ENCODE results near the gene MDFIC. TPM values are rescaled to one million over a fixed set of nuclear protein-coding genes. Genes with fewer than 3 reads are reported as not detected.

The MDFIC gene
- total and polyA plus RNA-seq, 12 donors: 11.4 to 172 (median 53.4) TPM

DNA sequence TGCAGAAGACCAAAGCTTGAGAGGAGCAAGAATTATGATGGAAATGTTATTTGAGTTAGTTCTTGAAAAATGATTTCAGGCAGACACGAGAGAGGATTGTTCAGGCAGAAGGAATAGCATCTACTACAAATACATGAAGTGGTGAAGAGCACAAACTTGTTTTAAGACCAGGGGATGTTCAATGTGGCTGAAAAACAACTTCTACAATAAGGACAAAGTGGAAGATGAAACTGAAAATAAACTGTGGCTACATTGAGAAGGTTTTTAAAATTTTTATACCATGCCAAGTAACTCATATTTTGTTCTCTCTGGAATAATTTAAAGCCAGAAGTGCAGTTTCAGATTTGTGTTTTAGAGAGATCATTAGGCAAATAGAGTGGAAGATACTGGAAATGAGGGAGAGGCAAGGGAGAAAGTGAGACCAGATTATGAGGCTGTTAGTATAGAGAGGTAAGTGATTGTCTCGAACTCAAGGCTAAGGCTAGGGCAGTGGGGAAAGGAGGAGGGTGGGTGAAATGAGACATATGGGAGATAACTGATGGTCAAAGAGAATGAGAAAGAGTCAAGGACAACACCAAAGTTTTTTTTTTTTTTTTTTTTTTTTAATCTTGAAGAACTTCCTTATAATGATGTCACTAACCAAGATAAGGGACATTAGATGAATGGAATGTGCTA lies 115.4 kb downstream of the MDFIC start:
- H3K4me3 ChIP-seq: no peak overlapping the region
- TF ChIP-seq CTCF (IDR thresholded peaks at IDR 0.05): no peak
- TF ChIP-seq POLR2A (IDR thresholded peaks at IDR 0.05): no peak
- H3K4me1 ChIP-seq (replicated peaks in 1 of 2): peaks cover 0 to 4% of the 10 kb centered on the region in 2 donors
- no peaks in the 10 kb centered on the region for H3K36me3 ChIP-seq (replicated peaks in 1 of 2)
- no peaks in the 10 kb centered on the region for H3K27me3 ChIP-seq
- no peaks in the 10 kb centered on the region for H3K9me3 ChIP-seq (replicated peaks in 1 of 3)
- DNase-seq: no peak
- intact Hi-C loops (cut with DNase I): no loop called here
- 58 to 67% (median 60%) methylated on average over 2 of the region's 2 CpGs for WGBS, 4 donors
- H3K27ac ChIP-seq: no peak overlapping the region

DNA sequence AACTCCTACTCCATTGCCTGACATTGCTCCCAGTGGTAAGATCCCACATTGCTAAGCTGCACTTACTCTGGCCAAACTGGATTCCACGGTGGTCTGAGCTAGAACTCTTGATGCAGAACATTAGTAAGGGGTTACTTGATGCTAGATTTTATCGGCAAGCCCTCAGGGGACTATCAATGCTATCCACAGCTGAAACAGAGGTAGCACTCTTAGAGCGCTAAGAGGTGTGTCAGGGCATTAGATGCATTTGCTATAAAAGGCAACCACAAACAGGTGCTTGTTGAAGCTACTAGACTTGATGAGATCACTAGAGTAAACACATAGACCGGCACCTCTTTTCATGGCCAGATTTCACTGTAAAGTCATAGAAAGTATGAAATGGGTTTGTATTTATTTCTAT lies 116.3 kb downstream of the MDFIC start:
- Histone ChIP-seq H3K4me3 (no peak overlapping the region), H3K27me3 (no peaks in the 10 kb centered on the region), H3K27ac (no peak overlapping the region), H3K4me1 (replicated peaks in 1 of 2) (peaks cover 0 to 4% of the 10 kb centered on the region in 2 donors), H3K36me3 (replicated peaks in 1 of 2) (no peaks in the 10 kb centered on the region), H3K9me3 (replicated peaks in 1 of 3) (no peaks in the 10 kb centered on the region)
- intact Hi-C loops (cut with DNase I): no loop called here
- no peak for TF ChIP-seq CTCF (IDR thresholded peaks at IDR 0.05)
- WGBS, 4 donors: 95 to 98% (median 96%) methylated on average over 4 of the region's 4 CpGs
- no peak for DNase-seq

DNA sequence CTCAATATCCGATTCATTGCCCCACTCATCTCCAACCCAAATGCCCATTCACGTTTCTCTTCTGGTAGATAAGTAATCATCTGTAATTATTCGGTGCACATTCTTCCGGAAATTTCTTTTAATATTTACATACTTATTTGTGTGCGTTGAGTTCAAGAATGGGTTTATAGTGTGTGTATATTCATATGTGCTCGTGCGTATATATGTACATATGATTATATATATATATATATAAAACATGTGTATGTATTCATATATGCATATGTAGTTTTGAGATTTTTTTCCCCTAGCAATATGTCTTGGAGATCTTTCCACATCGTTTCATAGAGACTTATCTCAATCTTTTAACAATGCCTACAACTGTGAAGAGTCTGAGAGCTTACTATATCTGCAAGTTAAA lies 118.2 kb downstream of the MDFIC start:
- Histone ChIP-seq H3K27ac (no peak overlapping the region), H3K4me3 (no peak overlapping the region), H3K4me1 (replicated peaks in 1 of 2) (peaks cover 0 to 4% of the 10 kb centered on the region in 2 donors), H3K9me3 (replicated peaks in 1 of 3) (no peaks in the 10 kb centered on the region), H3K36me3 (replicated peaks in 1 of 2) (no peaks in the 10 kb centered on the region), H3K27me3 (no peaks in the 10 kb centered on the region)
- DNase-seq: no peak
- TF ChIP-seq POLR2A (IDR thresholded peaks at IDR 0.05) (no peak), CTCF (IDR thresholded peaks at IDR 0.05) (no peak)
- intact Hi-C loops (cut with DNase I): no loop called here
- 77 to 88% (median 83%) methylated on average over 8 of the region's 8 CpGs for WGBS, 4 donors

- Histone ChIP-seq H3K4me1 (replicated peaks in 1 of 2) (peaks cover 0 to 4% of the 10 kb centered on the region in 2 donors), H3K27ac (no peak overlapping the region), H3K9me3 (replicated peaks in 1 of 3) (no peaks in the 10 kb centered on the region), H3K36me3 (replicated peaks in 1 of 2) (no peaks in the 10 kb centered on the region), H3K4me3 (no peak overlapping the region), H3K27me3 (no peaks in the 10 kb centered on the region)
- intact Hi-C loops (cut with DNase I): no loop called here
- DNase-seq: no peak
- TF ChIP-seq CTCF (IDR thresholded peaks at IDR 0.05) (no peak), POLR2A (IDR thresholded peaks at IDR 0.05) (no peak)
Observed at GRCh38 chr7:115040495-115040894, 118.6 kb downstream of the MDFIC start.
